Urinary bladder (tissue), 4 donors: ENCODE results near the gene NPDC1. TPM values are rescaled to one million over a fixed set of nuclear protein-coding genes. Genes with fewer than 3 reads are reported as not detected.
"Not testable (repeated sequence)": the region's sequence is repeated elsewhere in the genome, so short reads cannot be mapped to it uniquely, and the experiment has no call there.

Experiments used
- DNase-seq: peaks from one replicate; pipeline ENCODE4 v3.0.0-alpha.2; 2015; ENCODE audit errors: extremely low spot score
- H3K27ac ChIP-seq: one replicate; pipeline ENCODE4 v1.5.1; 2013; ENCODE audit warnings: low read depth, mild to moderate bottlenecking, moderate library complexity
- H3K36me3 ChIP-seq: one replicate; pipeline ENCODE4 v1.6.1; 2013; ENCODE audit warnings: mild to moderate bottlenecking, moderate library complexity; ENCODE audit not compliant: insufficient read depth
- H3K4me1 ChIP-seq: one replicate; pipeline ENCODE4 v1.6.1; 2013; ENCODE audit warnings: mild to moderate bottlenecking, moderate library complexity; ENCODE audit not compliant: insufficient read depth
- H3K4me3 ChIP-seq: one replicate; pipeline ENCODE4 v1.5.1; 2013; ENCODE audit warnings: low read depth, low read length
- WGBS: extraction: QIAGEN DNeasy Blood & Tissue Kit; methylation state at CpG from one replicate; pipeline ENCODE4 v1.1.7; 2013; 5-methylcytosine and 5-hydroxymethylcytosine counted together
- polyA plus RNA-seq: library from polyadenylated mRNA; stranded (reverse); fragments of 200-250 nt; gene quantifications from one replicate; pipeline ENCODE4 v1.2.3, GENCODE V29; 2013
- total RNA-seq: library from RNA; depleted of rRNA; stranded (reverse); fragments of >200 nt; gene quantifications from one replicate; pipeline ENCODE4 v1.2.3, GENCODE V29; 2014
- donor health status: healthy with polysubstance abuse.
- donor health status: healthy.

Gene NPDC1
- total and polyA plus RNA-seq, 2 donors = 17.9 to 120 TPM

GRCh38 chr9:137034709-137035506 lies 11.1 kb downstream of the NPDC1 start:
- WGBS = 19% methylated on average over 24 of the region's 24 CpGs
- H3K27ac ChIP-seq = no peak overlapping the region
- H3K36me3 ChIP-seq = no peaks in the 10 kb centered on the region
- peak; percentile 61 for DNase-seq
- no peaks in the 10 kb centered on the region for H3K4me1 ChIP-seq
- no peak overlapping the region for H3K4me3 ChIP-seq

- Histone ChIP-seq H3K4me3 (no peak overlapping the region), H3K27ac (no peak overlapping the region), H3K36me3 (no peaks in the 10 kb centered on the region), H3K4me1 (no peaks in the 10 kb centered on the region)
- no peak for DNase-seq
- WGBS = 50% methylated on average over 15 of the region's 15 CpGs
Measured at GRCh38 chr9:137034039-137034708, 11.8 kb downstream of the NPDC1 start.

- 92% methylated on average over 5 of the region's 5 CpGs for WGBS
- H3K4me1 ChIP-seq, H3K27ac ChIP-seq, H3K4me3 ChIP-seq, DNase-seq, H3K36me3 ChIP-seq: not testable (repeated sequence)
Measured at GRCh38 chr9:137033481-137033880, 12.5 kb downstream of the NPDC1 start.

GRCh38 chr9:137032858-137033257 lies 13.1 kb downstream of the NPDC1 start:
- H3K4me3 ChIP-seq = no peak overlapping the region
- DNase-seq = no peak
- H3K4me1 ChIP-seq = no peaks in the 10 kb centered on the region
- H3K27ac ChIP-seq = no peak overlapping the region
- 80% methylated on average over 10 of the region's 10 CpGs for WGBS
- no peaks in the 10 kb centered on the region for H3K36me3 ChIP-seq

- Histone ChIP-seq H3K4me3 (no peak within 1 kb of the TSS), H3K4me1 (no peaks in the 10 kb centered on the region), H3K36me3 (no peaks in the 10 kb centered on the region), H3K27ac (no peak within 1 kb of the TSS)
- WGBS = 64% methylated on average over 16 of the region's 16 CpGs
- no peak for DNase-seq
Measured at GRCh38 chr9:137031904-137032640, 13.9 kb downstream of the NPDC1 start, which contains the start of gene FUT7. Gene FUT7 (minus strand): TSS chr9:137032088. CDS start chr9:137031991, 97 bp downstream.

GRCh38 chr9:137030538-137031527 lies 15.1 kb downstream of the NPDC1 start:
- Histone ChIP-seq H3K27ac (no peak overlapping the region), H3K4me3 (no peak overlapping the region), H3K36me3 (no peaks in the 10 kb centered on the region), H3K4me1 (no peaks in the 10 kb centered on the region)
- DNase-seq = no peak
- 85% methylated on average over 65 of the region's 65 CpGs for WGBS

- Histone ChIP-seq H3K4me1 (no peaks in the 10 kb centered on the region), H3K4me3 (no peak overlapping the region), H3K27ac (no peak overlapping the region), H3K36me3 (no peaks in the 10 kb centered on the region)
- 74% methylated on average over 15 of the region's 15 CpGs for WGBS
- no peak for DNase-seq
Measured at GRCh38 chr9:137030006-137030405, 16.0 kb downstream of the NPDC1 start.

GRCh38 chr9:137029058-137029936 lies 16.7 kb downstream of the NPDC1 start:
- no peak for DNase-seq
- 34% methylated on average over 19 of the region's 19 CpGs for WGBS
- Histone ChIP-seq H3K4me1 (no peaks in the 10 kb centered on the region), H3K36me3 (no peaks in the 10 kb centered on the region), H3K27ac (no peak overlapping the region), H3K4me3 (peak overlapping the region; percentile 64)

GRCh38 chr9:137028263-137029057 lies 17.5 kb downstream of the NPDC1 start:
- Histone ChIP-seq H3K4me3 (peak overlapping the region; percentile 64), H3K27ac (no peak overlapping the region), H3K4me1 (no peaks in the 10 kb centered on the region), H3K36me3 (no peaks in the 10 kb centered on the region)
- WGBS = under 1% methylated on average over 98 of the region's 98 CpGs
- DNase-seq = no peak

- Histone ChIP-seq H3K36me3 (no peaks in the 10 kb centered on the region), H3K4me3 (peak within 1 kb of the TSS; percentile 64), H3K4me1 (no peaks in the 10 kb centered on the region), H3K27ac (peak within 1 kb of the TSS; percentile 34)
- no peak for DNase-seq
- WGBS = 4% methylated on average over 95 of the region's 95 CpGs
Measured at GRCh38 chr9:137027369-137028262, 18.4 kb downstream of the NPDC1 start, which contains the start of gene ABCA2. Gene ABCA2 (minus strand): TSS chr9:137028237. CDS start chr9:137028140, 97 bp downstream.

- no peaks in the 10 kb centered on the region for H3K4me1 ChIP-seq
- no peak overlapping the region for H3K27ac ChIP-seq
- no peak for DNase-seq
- 85% methylated on average over 4 of the region's 4 CpGs for WGBS
- no peak overlapping the region for H3K4me3 ChIP-seq
- no peaks in the 10 kb centered on the region for H3K36me3 ChIP-seq
Measured at GRCh38 chr9:137026828-137027227, 19.1 kb downstream of the NPDC1 start.
